ENCODE data around the gene WDR91.
A peak's percentile ranks its signal among the peaks of the same experiment; 100 is the strongest.
"Not testable (repeated sequence)": the region's sequence is repeated elsewhere in the genome, so short reads cannot be mapped to it uniquely, and the experiment has no call there.

Gene WDR91

DNA sequence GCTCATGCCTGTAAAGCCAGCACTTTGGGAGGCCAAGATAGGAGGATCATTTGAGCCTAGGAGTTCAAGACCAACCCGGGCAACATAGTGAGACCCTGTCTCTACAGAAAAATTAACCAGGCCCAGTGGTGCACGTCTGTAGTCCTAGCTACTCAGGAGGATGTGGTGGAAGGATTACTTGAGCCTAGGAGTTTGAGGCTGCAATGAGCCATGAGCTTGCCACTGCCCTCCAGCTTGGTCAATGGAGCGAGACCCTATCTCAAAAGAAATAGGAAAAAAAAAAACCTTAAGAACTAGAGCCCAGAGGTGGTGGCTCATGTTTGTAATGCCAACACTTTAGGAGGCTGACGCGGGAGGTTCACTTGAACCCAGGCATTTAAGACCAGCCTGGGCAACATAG, 24.5 kb upstream of the WDR91 start:
- no peak overlapping the region for H3K4me2 ChIP-seq (ENCODE audit: low read length)
- no peaks in the 10 kb centered on the region for H3K9me3 ChIP-seq (ENCODE audit: insufficient read depth, low read depth, low read length)
- H3K36me3 ChIP-seq (ENCODE audit: control insufficient read depth in 1 of 2, insufficient read depth in 2 of 2, low read length in 2 of 2), result no peaks in the 10 kb centered on the region
- no peak overlapping the region for H3K9ac ChIP-seq (ENCODE audit: low read length)
- H4K12ac ChIP-seq (ENCODE audit: low read depth, low read length), result no peak overlapping the region
- H3K4me3 ChIP-seq (ENCODE audit: low read depth, low read length), result peak overlapping the region; percentile 26
- no peak overlapping the region for H2AFZ ChIP-seq (ENCODE audit: insufficient read depth, low read length, poor library complexity)
- H2BK12ac ChIP-seq (ENCODE audit: low read length), result no peak overlapping the region
- no peaks in the 10 kb centered on the region for H3K4me1 ChIP-seq (ENCODE audit: control insufficient read depth in 1 of 2, insufficient read depth in 2 of 2, low read length in 2 of 2)
- H4K8ac ChIP-seq (ENCODE audit: low read depth, low read length), result no peak overlapping the region
- H2AK5ac ChIP-seq (ENCODE audit: low read length), result no peak overlapping the region
- H2BK5ac ChIP-seq (ENCODE audit: low read depth, low read length, poor library complexity), result no peak overlapping the region
- no peak overlapping the region for H3K18ac ChIP-seq (ENCODE audit: low read length)
- no peaks in the 10 kb centered on the region for H3K79me2 ChIP-seq (ENCODE audit: control insufficient read depth, insufficient read depth, low read length, poor library complexity)
- no peaks in the 10 kb centered on the region for H3K27me3 ChIP-seq (ENCODE audit: insufficient read depth, low read length)
- H4K91ac ChIP-seq (ENCODE audit: low read depth, low read length), result no peak overlapping the region
- H3K14ac ChIP-seq (ENCODE audit: low read length), result no peak overlapping the region
- no CpG with 5 or more reads among the region's 5 CpGs for WGBS (ENCODE audit: extremely low coverage, insufficient coverage, insufficient read length)
- no peak for DNase-seq
- no peak overlapping the region for H3K23ac ChIP-seq (ENCODE audit: low read length)
- H3K27ac ChIP-seq (ENCODE audit: low read depth, low read length), result no peak overlapping the region
- no peaks in the 10 kb centered on the region for H3K79me1 ChIP-seq (ENCODE audit: low read length)
- no peak overlapping the region for H2BK120ac ChIP-seq (ENCODE audit: insufficient read depth, low read length, poor library complexity)
- no peak overlapping the region for H3K4ac ChIP-seq (ENCODE audit: low read depth, low read length)

DNA sequence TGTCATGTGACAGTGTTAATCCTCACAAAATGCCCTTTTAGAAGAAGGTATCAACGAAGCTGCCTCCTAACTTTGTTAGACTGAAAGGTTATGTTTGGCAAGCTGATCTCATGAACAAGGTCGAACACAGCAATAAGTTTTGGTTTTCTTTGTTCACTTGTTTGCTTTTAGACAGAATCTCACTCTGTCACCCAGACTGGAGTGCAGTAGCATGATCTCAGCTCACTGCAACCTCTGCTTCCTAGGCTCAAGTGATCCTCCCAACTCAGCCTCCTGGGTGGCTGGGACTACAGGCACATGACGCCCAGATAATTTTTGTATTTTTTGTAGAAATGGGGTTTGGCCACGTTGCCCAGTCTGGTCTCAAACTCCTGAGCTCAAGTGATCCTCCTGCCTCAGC, 23.4 kb upstream of the WDR91 start:
- Histone ChIP-seq H3K9me3 (ENCODE audit: insufficient read depth, low read depth, low read length) (no peaks in the 10 kb centered on the region), H4K91ac (ENCODE audit: low read depth, low read length) (no peak overlapping the region), H2AFZ (ENCODE audit: insufficient read depth, low read length, poor library complexity) (no peak overlapping the region), H3K4me2 (ENCODE audit: low read length) (no peak overlapping the region), H3K18ac (ENCODE audit: low read length) (no peak overlapping the region), H3K14ac (ENCODE audit: low read length) (no peak overlapping the region), H3K79me2 (ENCODE audit: control insufficient read depth, insufficient read depth, low read length, poor library complexity) (no peaks in the 10 kb centered on the region), H4K12ac (ENCODE audit: low read depth, low read length) (no peak overlapping the region), H3K9ac (ENCODE audit: low read length) (no peak overlapping the region), H3K79me1 (ENCODE audit: low read length) (no peaks in the 10 kb centered on the region), H3K4me1 (ENCODE audit: control insufficient read depth in 1 of 2, insufficient read depth in 2 of 2, low read length in 2 of 2) (no peaks in the 10 kb centered on the region), H3K4me3 (ENCODE audit: low read depth, low read length) (no peak overlapping the region), H4K8ac (ENCODE audit: low read depth, low read length) (no peak overlapping the region), H2BK120ac (ENCODE audit: insufficient read depth, low read length, poor library complexity) (no peak overlapping the region), H2BK5ac (ENCODE audit: low read depth, low read length, poor library complexity) (no peak overlapping the region), H3K23ac (ENCODE audit: low read length) (no peak overlapping the region), H2BK12ac (ENCODE audit: low read length) (no peak overlapping the region), H3K36me3 (ENCODE audit: control insufficient read depth in 1 of 2, insufficient read depth in 2 of 2, low read length in 2 of 2) (no peaks in the 10 kb centered on the region), H3K27ac (ENCODE audit: low read depth, low read length) (no peak overlapping the region), H3K27me3 (ENCODE audit: insufficient read depth, low read length) (no peaks in the 10 kb centered on the region), H2AK5ac (ENCODE audit: low read length) (no peak overlapping the region), H3K4ac (ENCODE audit: low read depth, low read length) (no peak overlapping the region)
- no CpG with 5 or more reads among the region's 4 CpGs for WGBS (ENCODE audit: extremely low coverage, insufficient coverage, insufficient read length)
- no peak for DNase-seq

DNA sequence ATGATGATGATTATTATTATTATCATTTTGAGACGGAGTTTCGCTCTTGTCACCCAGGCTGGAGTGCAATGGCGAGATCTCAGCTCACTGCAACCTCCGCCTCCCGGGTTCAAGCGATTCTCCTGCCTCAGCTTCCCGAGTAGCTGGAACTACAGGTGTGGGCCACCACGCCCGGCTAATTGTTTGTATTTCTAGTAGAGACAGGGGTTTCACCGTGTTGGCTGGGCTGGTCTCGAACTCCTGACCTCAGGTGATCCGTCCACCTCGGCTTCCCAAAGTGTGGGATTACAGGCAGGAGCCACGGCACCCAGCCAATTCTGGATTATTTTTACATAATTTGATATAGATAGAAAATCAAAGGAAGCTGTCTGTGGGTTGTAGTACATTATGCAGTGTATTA, 22.8 kb upstream of the WDR91 start:
- not testable (repeated sequence) for H3K79me2 ChIP-seq (ENCODE audit: control insufficient read depth, insufficient read depth, low read length, poor library complexity); H3K9me3 ChIP-seq (ENCODE audit: insufficient read depth, low read depth, low read length); H3K79me1 ChIP-seq (ENCODE audit: low read length); H3K4me2 ChIP-seq (ENCODE audit: low read length); H4K8ac ChIP-seq (ENCODE audit: low read depth, low read length); H3K4ac ChIP-seq (ENCODE audit: low read depth, low read length); H4K91ac ChIP-seq (ENCODE audit: low read depth, low read length); H3K4me1 ChIP-seq (ENCODE audit: control insufficient read depth in 1 of 2, insufficient read depth in 2 of 2, low read length in 2 of 2); H3K36me3 ChIP-seq (ENCODE audit: control insufficient read depth in 1 of 2, insufficient read depth in 2 of 2, low read length in 2 of 2); H3K9ac ChIP-seq (ENCODE audit: low read length); H2BK5ac ChIP-seq (ENCODE audit: low read depth, low read length, poor library complexity); H3K27ac ChIP-seq (ENCODE audit: low read depth, low read length); H3K4me3 ChIP-seq (ENCODE audit: low read depth, low read length); H2AK5ac ChIP-seq (ENCODE audit: low read length); H3K27me3 ChIP-seq (ENCODE audit: insufficient read depth, low read length); H2BK12ac ChIP-seq (ENCODE audit: low read length); H3K23ac ChIP-seq (ENCODE audit: low read length); H3K14ac ChIP-seq (ENCODE audit: low read length); H3K18ac ChIP-seq (ENCODE audit: low read length); DNase-seq; H2BK120ac ChIP-seq (ENCODE audit: insufficient read depth, low read length, poor library complexity); H4K12ac ChIP-seq (ENCODE audit: low read depth, low read length); H2AFZ ChIP-seq (ENCODE audit: insufficient read depth, low read length, poor library complexity)
- no CpG with 5 or more reads among the region's 14 CpGs for WGBS (ENCODE audit: extremely low coverage, insufficient coverage, insufficient read length)

DNA sequence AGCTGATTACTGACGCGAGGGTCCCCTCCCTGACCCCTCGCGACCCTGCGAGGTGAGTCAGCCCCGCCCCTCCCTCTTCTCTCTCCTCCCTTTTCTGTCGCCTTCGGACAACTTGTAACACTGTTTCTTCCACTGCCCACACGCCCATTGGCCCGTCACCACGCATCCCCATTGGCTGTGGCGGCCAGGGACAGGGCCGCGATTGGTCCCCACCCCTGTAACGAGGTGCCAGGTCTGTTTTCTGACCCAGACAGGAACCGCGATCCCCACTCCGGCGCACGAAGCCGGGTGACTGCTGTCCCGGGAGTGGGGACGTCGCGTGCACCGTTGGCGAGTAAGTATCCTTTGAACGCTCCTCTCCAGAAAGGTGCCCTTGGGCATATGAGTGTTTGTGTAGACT, 22.2 kb upstream of the WDR91 start, which contains the start of gene STRA8:
Gene STRA8, plus strand, starts transcription at position 269 of the 400 bp plus-strand sequence. CDS start 6,687 bp downstream, outside the sequence.
- Histone ChIP-seq H3K4me3 (ENCODE audit: low read depth, low read length) (no peak within 1 kb of the TSS), H3K4me1 (ENCODE audit: control insufficient read depth in 1 of 2, insufficient read depth in 2 of 2, low read length in 2 of 2) (no peaks in the 10 kb centered on the region), H3K4me2 (ENCODE audit: low read length) (no peak within 1 kb of the TSS), H3K23ac (ENCODE audit: low read length) (no peak within 1 kb of the TSS), H3K79me1 (ENCODE audit: low read length) (no peaks in the 10 kb centered on the region), H3K9me3 (ENCODE audit: insufficient read depth, low read depth, low read length) (no peaks in the 10 kb centered on the region), H2BK120ac (ENCODE audit: insufficient read depth, low read length, poor library complexity) (no peak within 1 kb of the TSS), H3K4ac (ENCODE audit: low read depth, low read length) (no peak within 1 kb of the TSS), H3K79me2 (ENCODE audit: control insufficient read depth, insufficient read depth, low read length, poor library complexity) (no peaks in the 10 kb centered on the region), H3K27ac (ENCODE audit: low read depth, low read length) (no peak within 1 kb of the TSS), H4K8ac (ENCODE audit: low read depth, low read length) (no peak within 1 kb of the TSS), H3K27me3 (ENCODE audit: insufficient read depth, low read length) (no peaks in the 10 kb centered on the region), H3K18ac (ENCODE audit: low read length) (no peak within 1 kb of the TSS), H3K36me3 (ENCODE audit: control insufficient read depth in 1 of 2, insufficient read depth in 2 of 2, low read length in 2 of 2) (no peaks in the 10 kb centered on the region), H3K14ac (ENCODE audit: low read length) (no peak within 1 kb of the TSS), H2AFZ (ENCODE audit: insufficient read depth, low read length, poor library complexity) (no peak within 1 kb of the TSS), H2AK5ac (ENCODE audit: low read length) (no peak within 1 kb of the TSS), H2BK5ac (ENCODE audit: low read depth, low read length, poor library complexity) (no peak within 1 kb of the TSS), H3K9ac (ENCODE audit: low read length) (no peak within 1 kb of the TSS), H4K91ac (ENCODE audit: low read depth, low read length) (no peak within 1 kb of the TSS), H2BK12ac (ENCODE audit: low read length) (no peak within 1 kb of the TSS), H4K12ac (ENCODE audit: low read depth, low read length) (no peak within 1 kb of the TSS)
- peak in 1 of 2 donors; percentile 25 for DNase-seq
- no CpG with 5 or more reads among the region's 28 CpGs for WGBS (ENCODE audit: extremely low coverage, insufficient coverage, insufficient read length)

Data from trophoblast cell (in vitro differentiated cells and primary cell).